Activated CD8-positive, alpha-beta memory T cell treated with anti-CD3 and anti-CD28 coated beads, Interleukin-2, amount 10 ng/mL, durations not matched to agents 7 days and 5 days (primary cell): Measurements from ENCODE around the gene UNC93B1. TPM values are rescaled to one million over a fixed set of nuclear protein-coding genes. Genes with fewer than 3 reads are reported as not detected.
A peak's percentile ranks its signal among the peaks of the same experiment; 100 is the strongest.
"Not testable (repeated sequence)": the region's sequence is repeated elsewhere in the genome, so short reads cannot be mapped to it uniquely, and the experiment has no call there.

Experiments
- ATAC-seq: fragments of 150-1000 bp; cut with Tn5 transposase; one replicate; pipeline ENCODE4 v1.10.0; 2021; ENCODE audit warnings: moderate library complexity
- CTCF ChIA-PET: fragments of 350-600 bp; sonication (Branson Sonifier 250); formaldehyde crosslinking; loops from one replicate; lab custom pipeline; 2021; ENCODE audit warnings: antibody characterized with exemption; lab: Charles Lee
- DNase-seq: peaks from one replicate; pipeline ENCODE4 v3.0.0-alpha.2; 2020
- H3K27ac Mint-ChIP-seq: one replicate; pipeline ENCODE4 v1.8.0; 2021; ENCODE audit warnings: mild to moderate bottlenecking, mixed read lengths
- H3K27me3 Mint-ChIP-seq: one replicate; pipeline ENCODE4 v1.8.0; 2021; ENCODE audit warnings: mixed read lengths
- H3K36me3 Mint-ChIP-seq: one replicate; pipeline ENCODE4 v1.8.0; 2021; ENCODE audit warnings: mild to moderate bottlenecking, mixed read lengths
- H3K4me1 Mint-ChIP-seq: one replicate; pipeline ENCODE4 v1.8.0; 2021; ENCODE audit warnings: mixed read lengths
- H3K4me3 Mint-ChIP-seq: one replicate; pipeline ENCODE4 v1.8.0; 2021; ENCODE audit warnings: mild to moderate bottlenecking, moderate library complexity, mixed read lengths
- H3K9me3 Mint-ChIP-seq: one replicate; pipeline ENCODE4 v1.8.0; 2022; ENCODE audit warnings: low read depth, mixed read lengths
- microRNA-seq: library from miRNA; unstranded; fragments of <30 nt; microRNA quantifications from one replicate; pipeline ENCODE4 v1.2.0, GENCODE V29; 2022
- total RNA-seq, 2 experiments: library from RNA; stranded (reverse); gene quantifications; one replicate each; pipeline ENCODE4 v1.2.3, GENCODE V29; 2021

Gene UNC93B1
- total RNA-seq, 2 experiments from 2014 or later, result 20.0 to 48.9 TPM

- not testable (repeated sequence) for H3K36me3 Mint-ChIP-seq
Observed at GRCh38 chr11:67963217-67963616, 40.7 kb downstream of the UNC93B1 start.

GRCh38 chr11:67956236-67956635 lies 47.7 kb downstream of the UNC93B1 start:
- ATAC-seq, H3K36me3 Mint-ChIP-seq, H3K27ac Mint-ChIP-seq, H3K4me1 Mint-ChIP-seq, H3K9me3 Mint-ChIP-seq, H3K4me3 Mint-ChIP-seq, DNase-seq: not testable (repeated sequence)
- H3K27me3 Mint-ChIP-seq, result peaks cover 66% of the 10 kb centered on the region
- CTCF ChIA-PET, result interaction anchor here (1.1 to 1.6 kb wide), 11 partner anchors 14 to 373 kb away, joined by 3 to 15 read pairs (median 5); partner anchors contain the start of genes GSTP1 and NUDT8

More at GRCh38 chr11:67963217-67963616, 40.7 kb downstream of the UNC93B1 start:
- H3K27ac Mint-ChIP-seq, H3K9me3 Mint-ChIP-seq, CTCF ChIA-PET, H3K4me1 Mint-ChIP-seq, ATAC-seq, DNase-seq, H3K4me3 Mint-ChIP-seq: not testable (repeated sequence)
- H3K27me3 Mint-ChIP-seq, result peaks cover 36% of the 10 kb centered on the region

- ATAC-seq (peak; percentile 88), DNase-seq (peak; percentile 72)
- H3K4me1 Mint-ChIP-seq, H3K9me3 Mint-ChIP-seq, H3K27ac Mint-ChIP-seq, H3K36me3 Mint-ChIP-seq: not testable (repeated sequence)
- Mint-ChIP-seq H3K27me3 (peaks cover 62% of the 10 kb centered on the region), H3K4me3 (peak overlapping the region; percentile 67)
- CTCF ChIA-PET, result interaction anchor here (0.6 to 1.6 kb wide), 13 partner anchors 13 to 372 kb away, joined by 3 to 15 read pairs (median 4); partner anchors contain the start of genes GSTP1 and NUDT8
Observed at GRCh38 chr11:67955461-67956007, 48.4 kb downstream of the UNC93B1 start.

GRCh38 chr11:67954971-67955370 lies 48.9 kb downstream of the UNC93B1 start:
- CTCF ChIA-PET, result interaction anchor here (0.6 to 1.6 kb wide), 12 partner anchors 12 to 371 kb away, joined by 3 to 15 read pairs (median 4); partner anchors contain the start of genes GSTP1 and NUDT8
- ATAC-seq, result not testable (repeated sequence)
- peaks cover 57% of the 10 kb centered on the region for H3K27me3 Mint-ChIP-seq

GRCh38 chr11:67954251-67954650 lies 49.6 kb downstream of the UNC93B1 start:
- DNase-seq, CTCF ChIA-PET, H3K36me3 Mint-ChIP-seq, H3K9me3 Mint-ChIP-seq, ATAC-seq, H3K4me1 Mint-ChIP-seq, H3K27ac Mint-ChIP-seq, H3K4me3 Mint-ChIP-seq: not testable (repeated sequence)
- H3K27me3 Mint-ChIP-seq, result peaks cover 51% of the 10 kb centered on the region

More at GRCh38 chr11:67954971-67955370, 48.9 kb downstream of the UNC93B1 start:
- H3K36me3 Mint-ChIP-seq, H3K4me3 Mint-ChIP-seq, H3K4me1 Mint-ChIP-seq, H3K27ac Mint-ChIP-seq, H3K9me3 Mint-ChIP-seq, DNase-seq: not testable (repeated sequence)

- ATAC-seq, H3K36me3 Mint-ChIP-seq, H3K27ac Mint-ChIP-seq, H3K4me3 Mint-ChIP-seq, CTCF ChIA-PET, H3K9me3 Mint-ChIP-seq, H3K4me1 Mint-ChIP-seq, DNase-seq: not testable (repeated sequence)
- peaks cover 22% of the 10 kb centered on the region for H3K27me3 Mint-ChIP-seq
Observed at GRCh38 chr11:67950705-67951104, 53.2 kb downstream of the UNC93B1 start.

- H3K27me3 Mint-ChIP-seq, CTCF ChIA-PET, H3K9me3 Mint-ChIP-seq, DNase-seq, H3K4me3 Mint-ChIP-seq, H3K4me1 Mint-ChIP-seq, ATAC-seq, H3K36me3 Mint-ChIP-seq, H3K27ac Mint-ChIP-seq: not testable (repeated sequence)
Observed at GRCh38 chr11:67947785-67948184, 56.1 kb downstream of the UNC93B1 start.

- H3K4me3 Mint-ChIP-seq, ATAC-seq, H3K4me1 Mint-ChIP-seq, CTCF ChIA-PET, H3K36me3 Mint-ChIP-seq, DNase-seq, H3K9me3 Mint-ChIP-seq, H3K27ac Mint-ChIP-seq, H3K27me3 Mint-ChIP-seq: not testable (repeated sequence)
Observed at GRCh38 chr11:67946403-67946802, 57.5 kb downstream of the UNC93B1 start.

- CTCF ChIA-PET, H3K27ac Mint-ChIP-seq, H3K4me1 Mint-ChIP-seq, DNase-seq, H3K9me3 Mint-ChIP-seq, H3K27me3 Mint-ChIP-seq, H3K36me3 Mint-ChIP-seq, ATAC-seq, H3K4me3 Mint-ChIP-seq: not testable (repeated sequence)
Observed at GRCh38 chr11:67943406-67943805, 60.5 kb downstream of the UNC93B1 start.

Small RNAs within 50 kb of the gene (microRNA-seq; reads per million reads assigned to microRNA genes)
- not detected for gene MIR4691
- not detected for gene MIR6753
- not detected for gene MIR7113

Other genes with a start within 250 kb of the UNC93B1 start
- gene ALDH3B1, start 6.2 kb upstream of the UNC93B1 start, total RNA-seq, result not detected
- 100 to 1,000 TPM; 161 TPM for gene NDUFS8, start 26.6 kb upstream of the UNC93B1 start, total RNA-seq
- 100 to 1,000 TPM; 235 to 311 TPM for gene TCIRG1, start 34.9 kb upstream of the UNC93B1 start, total RNA-seq
- 10 to 100 TPM in 1 of 2 experiments, 1 to 10 TPM in 1; 5.3 to 12.9 TPM for gene CHKA, start 117.3 kb upstream of the UNC93B1 start, total RNA-seq
- 10 to 100 TPM; 15.1 to 20.3 TPM for gene KMT5B, start 209.2 kb upstream of the UNC93B1 start, total RNA-seq